ENCODE measurements around the gene PARD3.

GRCh38 chr10:34109495-34109894 lies 705.6 kb downstream of the PARD3 start:
- TF ChIP-seq EZH2 (IDR thresholded peaks at IDR 0.05; ENCODE audit: insufficient read depth, poor library complexity, severe bottlenecking) (no peak), EZH2phosphoT487 (IDR thresholded peaks at IDR 0.05; ENCODE audit: insufficient read depth, low read depth) (no peak)
